GM21526 (cell line): Measurements from ENCODE around the gene ZNF391.
"Not testable (repeated sequence)": the region's sequence is repeated elsewhere in the genome, so short reads cannot be mapped to it uniquely, and the experiment has no call there.

Source experiments
- ATAC-seq: cut with Tn5 transposase; IDR thresholded peaks from one replicate; pipeline ENCODE4 v1.9.1; 2021; ENCODE audit warnings: moderate library complexity; ENCODE audit not compliant: unreplicated experiment, low FRiP score

ZNF391 gene

DNA sequence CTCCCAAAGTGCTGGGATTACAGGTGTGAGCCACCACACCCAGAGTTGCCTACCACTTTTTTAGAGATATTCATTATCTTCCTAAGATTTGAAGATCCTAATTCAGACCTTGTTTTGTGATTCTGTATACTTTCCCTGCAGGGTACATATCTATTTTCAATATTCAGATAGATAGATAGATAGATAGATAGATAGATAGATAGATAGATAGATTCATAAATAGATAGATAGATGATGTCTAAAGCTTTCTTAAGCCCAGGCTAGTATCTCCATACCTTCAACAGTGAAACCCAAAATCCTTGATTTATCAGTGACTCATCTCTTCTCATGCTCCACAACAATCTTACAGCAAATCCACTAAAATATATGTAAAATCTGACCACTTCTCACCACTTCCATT is 30.8 kb downstream of the ZNF391 start:
- ATAC-seq = no peak

DNA sequence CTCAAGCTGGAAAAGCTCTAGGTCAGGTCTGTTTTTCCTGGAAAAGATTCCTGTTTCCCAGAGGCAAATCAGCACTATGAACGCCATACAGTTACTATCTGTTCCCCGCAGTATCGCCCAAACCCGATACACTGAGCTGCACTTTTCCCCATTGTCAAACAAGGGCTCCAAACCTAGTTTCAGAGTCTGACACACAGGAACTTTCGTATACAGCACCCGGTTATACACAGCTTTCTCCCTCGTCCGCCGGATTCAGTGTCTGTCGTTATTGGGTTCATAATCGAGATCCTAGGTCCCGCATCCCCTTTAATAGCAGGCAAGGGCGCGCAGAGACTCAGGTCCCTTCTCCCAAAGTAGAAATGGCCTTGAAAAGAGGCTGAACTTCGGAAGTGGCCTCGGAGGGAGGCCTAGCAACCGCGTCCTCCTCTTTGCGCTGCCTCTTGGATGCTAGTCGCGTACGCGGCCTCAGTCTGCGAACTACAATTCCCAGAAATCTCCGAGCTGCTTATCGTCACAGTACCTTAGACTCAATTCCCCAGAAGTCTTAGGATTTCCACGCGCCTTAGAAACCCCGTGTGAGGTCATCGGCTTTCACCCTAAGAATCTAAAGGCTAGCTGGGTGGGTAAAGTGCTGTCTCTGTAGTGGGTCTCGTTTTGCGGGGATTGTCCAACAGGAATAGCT is 34.2 kb downstream of the ZNF391 start:
- ATAC-seq = no peak

DNA sequence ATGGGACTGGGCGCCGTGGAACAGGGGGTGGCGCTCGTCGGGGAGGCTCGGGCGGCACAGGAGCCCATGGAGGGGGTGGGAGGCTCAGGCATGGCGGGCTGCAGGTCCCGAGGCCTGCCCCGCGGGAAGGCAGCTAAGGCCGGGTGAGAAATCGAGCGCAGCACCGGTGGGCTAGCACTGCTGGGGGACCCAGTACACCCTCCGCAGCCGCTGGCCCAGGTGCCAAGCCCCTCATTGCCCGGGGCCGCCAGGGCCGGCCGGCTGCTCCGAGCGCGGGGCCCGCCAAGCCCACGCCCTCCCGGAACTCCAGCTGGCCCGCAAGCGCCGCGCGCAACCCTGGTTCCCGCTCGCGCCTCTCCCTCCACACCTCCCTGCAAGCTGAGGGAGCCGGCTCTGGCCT is 36.3 kb downstream of the ZNF391 start:
- not testable (repeated sequence) for ATAC-seq

DNA sequence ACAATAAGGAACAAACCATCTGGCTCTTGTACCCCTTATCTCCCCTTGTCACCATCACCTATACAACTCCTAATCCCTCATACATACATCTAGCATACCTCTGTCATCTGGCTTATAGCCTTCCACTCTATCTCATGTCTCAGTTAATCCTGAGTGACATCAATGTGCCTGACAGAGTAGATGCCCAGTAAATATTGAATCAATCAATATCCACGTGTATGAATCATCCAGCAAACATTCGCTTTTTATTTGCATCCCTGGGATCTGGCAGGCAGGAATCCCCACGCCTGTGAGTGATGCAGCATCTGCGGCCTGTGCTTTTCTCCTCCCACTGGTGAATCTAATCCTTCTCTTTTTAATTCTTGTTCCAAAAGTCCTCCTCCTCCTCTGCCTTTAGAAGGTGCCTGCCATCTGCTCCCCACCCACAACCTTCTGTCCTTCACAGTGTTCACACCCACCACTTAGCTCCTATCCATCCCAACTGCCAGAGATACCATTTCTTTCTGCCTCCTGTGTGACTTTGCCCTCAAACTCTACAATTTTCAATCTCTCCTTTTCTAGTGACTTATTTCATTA is 37.6 kb downstream of the ZNF391 start:
- ATAC-seq = no peak

DNA sequence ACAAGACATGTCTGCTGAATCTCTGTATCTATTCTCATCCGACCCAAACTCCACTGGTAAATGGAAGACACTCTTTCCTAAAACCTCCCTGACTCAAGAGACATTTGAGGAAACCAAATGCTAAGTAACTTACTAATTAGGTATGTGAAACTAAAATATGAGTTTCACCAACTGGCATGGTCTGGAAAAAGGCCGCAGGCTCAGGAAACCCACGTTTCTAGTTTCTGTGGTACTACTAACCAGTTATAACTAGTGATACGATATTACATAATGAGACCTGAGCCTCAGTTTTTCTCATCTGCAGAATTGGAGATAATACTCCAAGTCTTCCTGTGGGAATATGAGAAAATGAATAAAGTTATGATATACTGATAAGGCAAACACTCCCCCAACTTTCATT is 39.9 kb downstream of the ZNF391 start:
- no peak for ATAC-seq

DNA sequence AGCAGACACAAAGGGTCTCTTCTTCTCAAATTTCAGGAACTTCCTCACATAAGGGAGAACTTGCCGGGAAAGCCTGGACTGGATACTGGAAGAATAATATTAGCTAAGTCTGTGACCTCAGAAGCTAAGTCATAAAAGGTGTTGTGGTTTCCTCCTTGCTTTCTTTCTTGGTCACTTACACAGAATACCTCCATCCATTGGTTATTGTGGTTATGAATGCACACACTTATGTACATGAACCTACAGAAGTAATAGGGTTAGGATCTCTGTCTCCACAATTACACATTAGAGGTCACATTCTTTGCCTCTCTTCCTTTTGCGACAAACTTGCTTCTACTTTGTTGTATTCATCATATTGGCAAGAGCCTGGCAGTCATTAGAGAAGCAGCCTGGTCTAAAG is 40.4 kb downstream of the ZNF391 start:
- ATAC-seq = no peak

DNA sequence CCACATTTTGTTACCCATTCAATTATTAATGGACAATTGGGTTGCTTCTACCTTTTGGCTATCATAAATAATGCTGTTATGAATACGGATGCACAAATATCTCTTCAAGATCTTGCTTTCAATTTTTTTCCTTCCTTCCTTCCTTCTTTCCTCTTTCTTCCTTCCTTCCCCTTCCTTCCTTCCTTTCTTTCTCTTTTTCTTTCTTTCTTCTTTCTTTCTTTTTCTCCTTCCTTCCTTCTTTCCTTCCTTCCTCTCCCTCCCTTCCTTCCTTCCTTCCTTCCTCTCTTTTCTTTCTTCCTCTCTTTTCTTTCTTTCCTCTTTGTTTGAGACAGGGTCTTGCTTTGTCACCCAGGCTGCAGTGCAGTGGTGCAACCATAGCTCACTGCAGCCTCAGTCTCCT is 45.2 kb downstream of the ZNF391 start:
- no peak for ATAC-seq

DNA sequence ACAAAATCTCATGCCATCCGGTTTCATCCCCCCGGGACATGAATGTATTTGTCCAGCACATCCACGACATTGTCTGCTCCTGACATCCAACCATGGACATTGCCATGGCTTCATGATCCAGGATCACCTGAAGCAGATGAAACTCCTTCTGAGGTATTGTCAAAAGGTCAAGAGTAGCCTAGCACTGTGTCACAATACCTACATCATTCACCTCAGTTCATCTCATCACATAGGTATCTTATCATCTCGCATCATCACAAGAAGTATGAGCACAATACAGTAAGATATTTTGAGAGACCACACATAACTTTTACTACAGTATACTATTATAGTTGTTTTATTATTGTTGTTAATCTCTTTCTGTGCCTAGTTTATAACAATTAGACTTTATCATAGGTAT is 50.8 kb downstream of the ZNF391 start:
- no peak for ATAC-seq

DNA sequence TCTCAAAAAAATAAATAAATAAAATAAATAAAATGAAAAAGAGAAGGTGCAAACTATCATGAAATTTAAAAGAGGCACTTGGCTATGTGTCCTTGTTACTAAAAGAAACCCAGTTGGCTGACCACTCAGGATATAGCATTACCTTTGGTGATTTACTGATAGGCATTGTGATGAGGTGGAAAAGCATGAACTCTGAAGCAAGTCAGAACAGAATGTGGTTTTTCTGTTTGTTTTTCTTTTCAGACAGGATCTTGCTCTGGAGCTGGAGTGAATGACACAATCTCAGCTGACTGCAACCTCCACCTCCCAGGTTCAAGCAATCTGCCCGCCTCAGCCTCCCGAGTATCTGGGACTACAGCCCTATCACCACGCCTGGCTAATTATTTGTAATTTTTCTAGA is 52.4 kb downstream of the ZNF391 start:
- ATAC-seq = no peak

DNA sequence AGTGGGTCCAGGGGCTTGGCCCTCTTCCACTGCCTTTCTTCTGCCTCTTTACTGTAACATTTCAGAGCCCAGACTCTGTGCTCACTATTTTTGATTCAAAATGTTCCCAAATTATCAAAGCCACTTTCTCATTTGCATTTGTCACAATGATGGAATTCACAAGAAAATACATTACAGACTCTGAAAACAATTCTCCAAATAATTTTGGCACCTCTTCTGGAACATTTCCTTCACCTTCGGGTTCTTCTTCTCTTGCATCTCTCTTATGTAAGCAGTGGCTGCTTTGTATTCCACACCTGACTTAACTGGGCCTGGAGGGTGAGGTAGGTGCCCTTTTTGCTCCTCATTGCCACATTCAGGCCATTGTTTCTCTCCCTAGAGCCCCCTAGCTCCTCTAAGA is 54.4 kb downstream of the ZNF391 start:
- ATAC-seq = no peak

DNA sequence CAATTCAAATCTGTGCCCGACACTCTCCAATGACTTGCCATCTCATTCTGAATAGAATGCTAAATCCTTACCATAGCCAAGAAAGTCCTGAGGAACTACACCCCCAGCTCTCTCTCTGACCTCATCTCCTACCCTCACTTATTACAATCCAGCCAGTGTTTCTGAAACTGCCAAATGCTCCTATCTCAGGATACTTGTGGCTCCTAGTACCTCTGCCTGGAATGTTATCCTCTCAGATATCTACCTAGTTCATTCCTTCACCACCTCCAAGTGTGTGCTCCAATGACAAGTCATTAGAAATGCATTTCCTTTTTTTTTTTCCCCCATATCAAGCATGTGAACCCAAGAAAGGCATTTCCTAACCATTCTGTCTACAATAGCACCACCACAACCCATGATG is 59.9 kb downstream of the ZNF391 start:
- no peak for ATAC-seq

DNA sequence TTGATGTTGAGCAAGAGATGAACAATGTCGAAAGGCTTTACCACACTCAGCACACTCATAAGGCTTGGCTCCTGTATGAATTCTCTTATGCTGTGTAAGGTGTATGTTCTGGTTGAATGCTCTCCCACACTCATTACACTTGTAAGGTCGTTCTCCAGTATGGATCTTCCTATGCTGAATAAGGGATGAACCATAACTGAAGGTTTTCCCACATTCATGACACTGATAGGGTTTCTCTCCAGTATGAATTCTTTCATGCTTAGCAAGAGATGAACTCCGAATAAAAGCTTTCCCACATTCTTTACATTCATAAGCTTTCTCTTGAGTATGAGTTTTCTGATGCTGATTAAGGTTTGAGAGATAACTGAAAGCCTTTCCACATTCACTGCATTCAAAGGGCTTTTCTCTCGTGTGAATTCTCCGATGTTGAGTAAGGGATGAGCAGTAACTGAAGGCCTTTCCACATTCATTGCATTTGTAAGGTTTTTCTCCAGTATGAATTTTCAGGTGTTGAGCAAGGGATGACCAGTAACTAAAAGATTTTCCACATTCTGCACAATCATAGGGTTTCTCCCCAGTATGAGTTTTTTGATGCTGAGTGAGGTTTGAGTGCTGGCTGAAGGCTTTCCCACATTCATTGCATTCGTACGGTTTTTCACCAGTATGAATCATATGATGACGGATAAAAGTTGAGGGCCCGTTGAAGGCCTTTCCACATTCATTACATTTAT is 63.3 kb downstream of the ZNF391 start:
- ATAC-seq = no peak

DNA sequence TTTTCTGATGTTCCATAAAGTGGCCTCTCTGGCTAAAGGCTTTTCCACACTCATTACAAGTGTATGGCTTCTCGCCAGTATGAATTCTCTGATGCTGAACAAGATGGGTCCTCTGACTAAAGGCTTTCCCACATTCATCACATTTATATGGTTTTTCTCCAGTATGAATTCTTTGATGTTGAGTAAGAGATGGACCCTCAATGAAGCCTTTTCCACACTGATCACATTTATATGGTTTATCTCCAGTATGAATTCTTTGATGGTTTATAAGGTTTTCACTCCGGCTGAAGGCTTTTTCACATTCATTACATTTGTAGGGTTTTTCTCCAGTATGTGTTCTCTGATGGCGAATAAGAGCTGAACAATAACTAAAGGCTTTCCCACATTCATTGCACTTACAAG is 63.9 kb downstream of the ZNF391 start:
- no peak for ATAC-seq
